Memory B cell (primary cell): Measurements from ENCODE around the gene FNDC3A.
"Not testable (repeated sequence)": the region's sequence is repeated elsewhere in the genome, so short reads cannot be mapped to it uniquely, and the experiment has no call there.

Experiments used
- ATAC-seq: fragments of 150-1000 bp; cut with Tn5 transposase; 2 replicates; pipeline ENCODE4 v1.10.0; 2021; ENCODE audit warnings: low read depth, mild to moderate bottlenecking, moderate library complexity
- DNase-seq, 2 donors: peaks; one replicate each; pipeline ENCODE4 v3.0.0; 2022; ENCODE audit warnings: low spot score in 2 of 2
- H3K27ac Mint-ChIP-seq: one replicate; pipeline ENCODE4 v1.8.0; 2022; ENCODE audit warnings: mild to moderate bottlenecking, moderate library complexity, mixed read lengths
- H3K27me3 Mint-ChIP-seq: one replicate; pipeline ENCODE4 v1.8.0; 2022; ENCODE audit warnings: mixed read lengths
- H3K36me3 Mint-ChIP-seq: one replicate; pipeline ENCODE4 v1.8.0; 2022; ENCODE audit warnings: mild to moderate bottlenecking, mixed read lengths
- H3K4me1 Mint-ChIP-seq: one replicate; pipeline ENCODE4 v1.8.0; 2022; ENCODE audit warnings: mixed read lengths
- H3K4me3 Mint-ChIP-seq: one replicate; pipeline ENCODE4 v1.8.0; 2022; ENCODE audit warnings: mild to moderate bottlenecking, moderate library complexity, mixed read lengths
- H3K9me3 Mint-ChIP-seq: one replicate; pipeline ENCODE4 v1.8.0; 2022; ENCODE audit warnings: mixed read lengths

The FNDC3A gene

DNA sequence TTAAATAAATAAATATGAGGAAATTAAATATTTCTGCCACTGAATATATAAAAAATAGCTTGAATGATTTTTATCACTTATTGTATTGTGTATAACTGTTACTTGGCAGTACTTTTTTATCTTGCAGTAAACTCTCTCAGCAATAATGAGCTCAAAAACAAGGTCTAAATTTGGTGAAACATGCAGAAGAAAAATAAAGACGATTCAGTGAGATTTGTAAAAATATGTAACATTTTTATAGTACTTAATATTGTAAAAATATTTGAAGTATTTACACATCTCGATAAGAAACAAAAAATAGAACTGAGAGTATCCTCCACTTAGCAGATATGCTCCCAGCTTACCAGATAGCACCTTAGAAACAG, 123.8 kb downstream of the FNDC3A start:
- Mint-ChIP-seq H3K4me1 (peaks cover 3% of the 10 kb centered on the region), H3K27ac (peak overlapping the region; percentile 62), H3K4me3 (no peak overlapping the region), H3K36me3 (peaks cover 8% of the 10 kb centered on the region), H3K9me3 (no peaks in the 10 kb centered on the region), H3K27me3 (no peaks in the 10 kb centered on the region)
- no peak for DNase-seq
- ATAC-seq = no peak

DNA sequence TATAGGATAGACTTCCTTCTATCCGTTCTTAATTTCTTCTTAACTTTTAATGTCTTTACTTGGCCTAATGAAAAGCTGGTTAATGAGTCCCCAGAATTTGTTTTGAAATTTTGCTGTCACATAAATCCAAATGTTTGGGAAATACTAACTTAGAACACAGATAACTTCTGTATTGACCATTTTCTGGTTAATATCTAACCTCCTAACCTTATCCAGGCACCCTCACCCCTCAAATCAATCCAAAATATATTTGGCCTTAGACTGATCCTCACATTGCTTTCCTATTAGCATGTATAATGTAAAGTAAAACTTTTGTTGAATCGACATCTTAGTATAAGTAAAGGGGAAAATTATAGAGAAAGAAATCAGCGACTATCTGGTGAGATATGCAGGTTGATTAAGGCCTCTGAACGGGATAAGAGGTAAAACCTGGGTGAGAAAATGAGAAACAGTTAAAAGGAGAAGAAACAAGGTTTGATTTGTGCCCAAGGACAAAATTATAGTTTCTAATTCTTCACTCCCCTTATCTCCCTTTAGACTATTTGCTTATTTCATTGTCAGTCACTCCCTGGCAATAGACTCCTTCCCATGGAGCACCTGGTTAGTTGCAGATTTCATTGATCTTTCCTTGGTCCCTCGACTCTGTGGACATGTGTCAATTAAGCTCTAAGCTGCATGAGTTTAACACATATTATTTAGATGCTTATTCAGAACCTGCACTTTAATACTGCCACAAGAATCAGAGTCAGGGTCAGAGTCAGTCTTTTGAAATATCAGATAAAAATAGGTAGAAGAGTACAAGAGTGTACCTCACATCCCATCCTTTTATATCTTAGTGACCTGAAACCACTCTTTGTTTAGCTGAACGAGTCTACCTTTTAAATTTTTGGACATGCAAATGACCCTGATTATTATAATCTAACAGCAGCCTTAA, 125.2 kb downstream of the FNDC3A start:
- Mint-ChIP-seq H3K27me3 (no peaks in the 10 kb centered on the region), H3K4me3 (no peak overlapping the region), H3K36me3 (peaks cover 8% of the 10 kb centered on the region), H3K4me1 (peaks cover 3% of the 10 kb centered on the region), H3K27ac (no peak overlapping the region), H3K9me3 (no peaks in the 10 kb centered on the region)
- no peak for DNase-seq
- ATAC-seq = no peak

DNA sequence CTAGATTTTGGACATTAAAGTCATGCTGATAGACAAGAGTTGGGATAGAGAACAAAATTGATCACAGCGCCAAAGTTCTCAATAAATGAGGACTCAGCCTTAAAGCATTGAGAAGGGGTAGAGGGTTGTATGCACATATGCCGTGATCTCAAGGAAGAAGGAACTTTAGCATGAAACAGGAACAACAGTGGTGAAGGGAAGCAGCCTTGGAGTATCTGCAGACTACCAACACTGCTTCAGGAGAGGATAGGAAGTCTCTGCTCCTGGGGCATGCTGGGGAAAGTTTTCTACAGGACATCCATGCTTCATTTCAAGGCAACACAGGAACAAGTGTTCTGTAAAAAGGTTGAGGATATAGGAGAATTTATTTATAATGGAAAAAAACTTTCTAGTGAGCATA, 132.5 kb downstream of the FNDC3A start:
- H3K4me1 Mint-ChIP-seq = peaks cover 8% of the 10 kb centered on the region
- H3K9me3 Mint-ChIP-seq = no peaks in the 10 kb centered on the region
- H3K27ac Mint-ChIP-seq = no peak overlapping the region
- DNase-seq (no peak), ATAC-seq (no peak)
- peaks cover 10% of the 10 kb centered on the region for H3K36me3 Mint-ChIP-seq
- H3K4me3 Mint-ChIP-seq = no peak overlapping the region
- no peaks in the 10 kb centered on the region for H3K27me3 Mint-ChIP-seq

DNA sequence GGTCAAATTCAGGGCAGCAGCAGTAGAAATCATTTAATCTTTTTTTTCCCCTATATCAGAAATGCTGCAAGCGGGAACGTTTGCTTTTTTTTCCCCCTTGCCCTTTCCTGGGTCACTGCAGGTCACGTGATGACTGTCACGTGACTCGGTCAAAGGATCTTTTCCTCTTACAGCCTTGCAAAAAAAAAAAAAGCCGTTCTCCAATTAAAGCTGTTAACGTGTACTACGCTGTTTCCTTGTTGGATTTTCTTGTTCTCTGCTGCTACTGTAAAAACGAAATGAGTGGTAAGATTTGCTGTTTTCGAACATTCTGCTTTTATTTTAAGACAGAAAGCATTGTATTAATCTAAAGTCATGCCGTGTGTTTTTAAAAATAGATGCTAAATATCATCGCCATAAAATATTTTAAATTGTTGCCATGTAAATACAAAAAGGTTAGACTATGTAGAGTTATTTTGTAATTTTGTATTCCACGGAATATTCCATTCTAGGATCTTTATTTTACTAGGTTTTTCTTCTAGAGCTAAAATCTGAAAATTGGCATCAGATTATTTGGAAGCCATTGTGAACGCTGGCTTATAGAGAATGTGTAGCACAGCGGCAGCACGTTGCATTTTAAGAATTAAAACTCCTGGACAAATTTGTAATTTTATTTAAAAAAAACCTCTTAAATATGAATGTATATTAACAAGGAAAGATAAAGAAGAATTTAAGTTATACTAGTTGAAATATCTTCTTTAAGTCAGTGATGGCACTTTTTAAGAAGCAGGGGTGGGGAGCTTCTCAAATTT, 134.6 kb downstream of the FNDC3A start:
- Mint-ChIP-seq H3K27me3 (no peaks in the 10 kb centered on the region), H3K4me3 (peak overlapping the region; percentile 85), H3K9me3 (no peaks in the 10 kb centered on the region), H3K27ac (peak overlapping the region; percentile 80), H3K36me3 (peaks cover 8% of the 10 kb centered on the region), H3K4me1 (peaks cover 9% of the 10 kb centered on the region)
- DNase-seq (peak; percentile 34 to 50), ATAC-seq (peak; percentile 88)

DNA sequence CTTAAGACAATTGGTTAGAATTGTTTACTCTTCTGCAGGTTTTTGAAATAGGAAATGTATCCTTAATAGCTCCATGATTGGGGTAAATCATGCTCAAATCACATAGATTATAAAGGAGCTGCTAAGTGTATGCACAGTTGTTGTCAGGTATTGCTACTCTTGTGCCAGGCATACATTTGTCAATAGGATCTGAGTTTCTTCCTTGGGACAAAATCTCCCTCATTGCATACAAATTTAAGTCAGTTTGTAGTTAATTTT, 135.1 kb downstream of the FNDC3A start:
- no peak for ATAC-seq
- Mint-ChIP-seq H3K4me1 (peaks cover 10% of the 10 kb centered on the region), H3K27ac (no peak overlapping the region), H3K36me3 (peaks cover 12% of the 10 kb centered on the region), H3K27me3 (no peaks in the 10 kb centered on the region), H3K9me3 (no peaks in the 10 kb centered on the region), H3K4me3 (peak overlapping the region; percentile 60)
- no peak for DNase-seq

DNA sequence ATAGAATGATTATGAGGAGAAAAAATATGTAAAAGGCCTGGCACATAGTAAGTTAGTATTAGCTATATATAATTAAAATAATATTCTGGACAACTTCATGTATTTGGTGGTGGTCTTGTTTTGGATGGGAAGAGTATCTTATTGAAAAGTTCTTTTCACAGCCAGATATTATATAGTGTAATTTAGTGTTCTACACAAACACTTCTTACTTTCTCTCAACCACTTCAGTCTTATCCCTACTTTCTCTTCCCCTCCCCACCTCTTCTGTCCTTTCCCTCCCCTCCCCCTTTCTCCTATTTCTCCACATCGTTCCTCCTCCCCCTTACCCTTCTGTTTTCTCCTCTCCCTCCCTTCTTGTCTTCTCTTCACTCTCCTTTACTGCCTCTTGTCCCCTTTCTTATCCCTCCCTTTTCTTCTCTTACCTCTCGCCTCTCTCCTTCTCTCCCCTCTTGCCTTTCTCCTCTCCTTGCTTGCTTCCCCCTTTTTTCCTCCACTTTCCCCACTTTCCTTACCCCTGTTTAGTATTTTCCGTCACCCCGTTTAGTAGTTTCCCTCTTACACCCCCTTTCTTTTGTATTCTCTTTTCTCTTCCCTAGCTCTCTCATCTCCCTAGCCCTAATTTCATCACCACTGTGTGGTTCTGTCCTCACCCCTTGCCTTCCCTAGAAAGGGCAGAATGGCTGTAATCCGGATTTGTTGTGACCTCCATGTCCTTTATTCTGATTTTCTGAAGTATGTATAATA, 137.2 kb downstream of the FNDC3A start:
- ATAC-seq (no peak), DNase-seq (no peak)
- H3K9me3 Mint-ChIP-seq = no peaks in the 10 kb centered on the region
- peaks cover 8% of the 10 kb centered on the region for H3K4me1 Mint-ChIP-seq
- H3K27ac Mint-ChIP-seq = peak overlapping the region; percentile 48
- no peaks in the 10 kb centered on the region for H3K27me3 Mint-ChIP-seq
- H3K36me3 Mint-ChIP-seq = peaks cover 19% of the 10 kb centered on the region
- H3K4me3 Mint-ChIP-seq = no peak overlapping the region

DNA sequence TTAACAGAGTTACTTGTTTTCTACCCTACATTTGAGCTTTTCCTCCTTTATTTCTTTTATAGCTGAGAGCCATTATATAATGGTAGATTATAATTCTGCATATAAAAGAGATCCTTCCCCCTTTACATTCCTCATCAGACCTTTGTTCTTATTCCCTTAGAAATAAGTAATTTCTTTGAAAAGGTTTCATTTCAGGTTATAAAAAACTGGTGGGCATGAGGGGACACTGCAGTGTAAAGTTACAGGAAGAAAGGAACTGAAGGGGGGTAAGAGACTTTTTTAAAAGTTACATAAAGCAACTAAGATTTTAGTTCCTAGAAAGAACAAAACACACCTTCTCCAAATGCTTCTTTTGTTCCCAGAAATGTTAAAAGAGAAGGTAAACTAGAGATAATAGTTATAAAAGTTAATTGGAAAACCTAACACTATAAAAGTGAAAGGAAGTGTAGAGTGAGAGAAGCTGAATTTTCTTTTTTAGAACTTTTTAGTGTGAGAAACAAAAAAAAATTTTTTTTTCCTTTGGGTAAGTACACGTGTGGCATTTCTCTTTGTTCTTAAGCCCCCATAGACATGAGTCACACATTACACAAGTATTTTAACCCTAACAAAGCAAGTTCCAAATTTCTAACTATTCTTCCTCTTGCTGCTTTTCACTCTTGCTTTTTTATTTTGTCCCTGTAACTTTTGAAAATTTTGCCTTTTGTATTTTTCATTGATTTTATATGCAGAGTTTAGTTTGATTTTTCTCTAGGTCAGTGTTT, 138.0 kb downstream of the FNDC3A start:
- Mint-ChIP-seq H3K36me3 (peaks cover 19% of the 10 kb centered on the region), H3K27ac (no peak overlapping the region), H3K9me3 (no peaks in the 10 kb centered on the region), H3K4me1 (peaks cover 8% of the 10 kb centered on the region), H3K4me3 (no peak overlapping the region), H3K27me3 (no peaks in the 10 kb centered on the region)
- DNase-seq (no peak), ATAC-seq (no peak)

DNA sequence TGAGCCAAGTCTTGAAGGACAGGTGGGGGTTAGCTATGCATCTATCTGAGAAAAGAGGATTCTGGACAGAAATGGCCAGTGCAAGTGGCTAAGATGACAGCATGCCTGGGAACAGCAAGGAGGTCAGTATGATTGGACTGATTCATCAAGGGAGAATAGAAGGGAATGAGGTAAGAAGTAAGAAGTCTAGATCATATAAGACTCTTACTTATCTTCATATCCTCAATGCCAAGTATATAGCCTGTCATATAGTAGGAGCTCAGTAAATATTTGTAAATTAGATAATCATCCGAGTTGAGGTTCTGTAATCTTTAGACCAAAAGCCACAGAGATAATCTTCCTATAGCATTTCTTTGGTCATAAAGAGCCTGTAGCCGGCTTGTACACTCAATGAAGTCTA, 141.2 kb downstream of the FNDC3A start:
- Mint-ChIP-seq H3K4me3 (no peak overlapping the region), H3K4me1 (peaks cover 10% of the 10 kb centered on the region), H3K36me3 (peaks cover 36% of the 10 kb centered on the region), H3K27me3 (no peaks in the 10 kb centered on the region), H3K9me3 (peaks cover 1% of the 10 kb centered on the region), H3K27ac (no peak overlapping the region)
- no peak for ATAC-seq
- DNase-seq = no peak

DNA sequence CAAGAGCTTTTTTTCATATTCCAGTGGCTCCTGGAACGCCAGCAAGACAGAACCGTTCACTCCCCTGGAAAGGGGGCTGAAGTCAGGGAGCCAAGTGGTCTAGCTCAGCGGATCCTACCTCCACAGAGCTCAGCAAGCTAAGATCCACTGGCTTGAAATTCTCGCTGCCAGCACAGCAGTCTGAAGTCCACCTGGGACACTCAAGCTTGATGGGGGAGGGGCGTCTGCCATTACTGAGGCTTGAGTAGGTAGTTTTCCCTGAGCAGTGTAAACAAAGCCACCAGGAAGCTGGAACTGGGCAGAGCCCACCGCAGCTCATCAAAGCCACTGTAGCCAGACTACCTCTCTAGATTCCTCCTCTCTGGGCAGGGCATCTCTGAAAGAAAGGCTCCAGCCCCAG, 142.7 kb downstream of the FNDC3A start:
- not testable (repeated sequence) for H3K9me3 Mint-ChIP-seq, H3K27ac Mint-ChIP-seq, ATAC-seq, H3K27me3 Mint-ChIP-seq, DNase-seq, H3K4me3 Mint-ChIP-seq, H3K4me1 Mint-ChIP-seq
- H3K36me3 Mint-ChIP-seq = peaks cover 34% of the 10 kb centered on the region

DNA sequence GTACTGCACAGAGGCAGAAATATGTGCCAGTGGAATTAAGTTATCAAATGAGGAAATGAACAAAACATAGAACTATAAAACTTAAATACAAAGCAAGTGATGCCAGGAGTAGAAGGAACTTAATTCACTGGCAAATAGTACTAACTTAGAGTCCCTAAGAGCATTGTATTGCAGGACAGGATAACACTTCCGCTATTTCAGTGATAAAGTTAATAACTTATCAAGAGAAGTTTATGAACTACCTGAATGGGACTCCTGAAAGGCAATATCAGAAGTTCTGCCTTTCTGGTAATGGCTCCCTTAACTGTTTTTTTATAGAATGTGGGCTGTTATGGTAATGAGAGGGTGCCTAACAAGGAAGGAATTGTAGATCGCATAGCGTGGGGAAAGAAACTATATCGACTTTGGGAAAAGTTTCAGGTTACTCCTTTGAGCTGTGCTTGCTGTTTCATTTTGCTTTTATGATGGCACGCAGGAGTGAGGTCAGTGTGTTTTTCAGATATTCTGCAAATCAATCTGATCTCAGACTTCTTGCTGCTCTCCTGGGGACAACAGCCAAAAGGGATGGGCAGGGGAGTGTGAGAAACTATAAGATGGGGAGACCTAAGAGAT, 149.1 kb downstream of the FNDC3A start:
- no peak for ATAC-seq
- H3K27me3 Mint-ChIP-seq = no peaks in the 10 kb centered on the region
- peaks cover 9% of the 10 kb centered on the region for H3K4me1 Mint-ChIP-seq
- peaks cover 7% of the 10 kb centered on the region for H3K36me3 Mint-ChIP-seq
- no peak overlapping the region for H3K4me3 Mint-ChIP-seq
- no peak for DNase-seq
- H3K9me3 Mint-ChIP-seq = peaks cover 1% of the 10 kb centered on the region
- H3K27ac Mint-ChIP-seq = peak overlapping the region; percentile 12

DNA sequence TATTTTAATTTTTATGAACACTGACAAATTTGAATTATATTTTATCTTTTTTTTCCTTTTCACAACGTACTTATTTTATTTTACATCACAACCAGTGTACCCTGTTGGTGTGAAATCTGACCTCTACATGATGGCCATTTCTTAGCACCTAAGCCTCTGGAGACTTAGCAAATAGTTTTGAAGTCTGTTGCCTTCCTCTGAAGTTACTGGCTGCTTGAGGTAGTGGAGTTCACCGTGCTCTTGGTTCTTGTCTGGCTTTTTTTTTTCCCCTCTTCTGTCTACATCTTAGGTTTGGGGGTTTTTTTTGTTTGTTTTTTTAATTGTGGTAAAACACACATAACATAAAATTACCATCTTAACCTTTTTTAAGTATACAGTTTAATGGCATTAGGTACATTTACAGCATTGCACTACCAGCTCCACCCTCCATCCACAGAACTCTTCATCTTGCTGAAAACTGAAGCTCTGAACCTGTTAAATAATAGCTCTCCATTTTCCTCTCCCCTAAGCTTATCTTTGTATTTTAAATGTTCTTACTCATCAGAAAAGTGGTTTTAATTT, 150.3 kb downstream of the FNDC3A start:
- Mint-ChIP-seq H3K9me3 (peaks cover 1% of the 10 kb centered on the region), H3K27me3 (no peaks in the 10 kb centered on the region), H3K27ac (no peak overlapping the region), H3K4me3 (no peak overlapping the region), H3K4me1 (peaks cover 9% of the 10 kb centered on the region), H3K36me3 (peaks cover 5% of the 10 kb centered on the region)
- ATAC-seq (no peak), DNase-seq (no peak)

DNA sequence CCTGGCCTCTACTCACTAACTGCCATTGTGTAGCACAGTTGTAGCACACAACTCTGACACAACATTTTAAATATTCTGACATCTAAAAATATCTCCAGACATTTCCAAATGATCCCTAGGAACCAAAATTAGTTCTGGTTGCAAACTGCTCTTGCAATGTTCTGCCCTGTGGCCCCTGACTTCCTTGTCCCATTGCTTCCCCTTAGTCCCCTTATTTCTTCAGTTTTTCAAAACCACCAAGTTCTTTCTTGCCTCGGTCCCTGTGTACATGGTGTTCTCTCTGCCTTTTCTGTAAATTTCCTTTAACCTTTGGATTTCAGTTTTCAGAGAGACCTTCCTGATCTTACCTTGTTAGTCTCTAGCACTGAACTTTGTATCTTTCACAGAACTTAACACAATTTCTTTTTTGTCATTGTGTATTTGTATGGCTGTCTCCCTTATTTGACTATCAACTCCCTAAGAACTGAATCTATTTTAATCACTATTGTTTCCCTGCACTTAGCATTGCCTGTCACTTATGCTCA, 156.8 kb downstream of the FNDC3A start:
- Mint-ChIP-seq H3K4me1 (peaks cover 3% of the 10 kb centered on the region), H3K27ac (peak overlapping the region; percentile 4), H3K27me3 (no peaks in the 10 kb centered on the region), H3K9me3 (no peaks in the 10 kb centered on the region), H3K36me3 (peaks cover 32% of the 10 kb centered on the region), H3K4me3 (no peak overlapping the region)
- ATAC-seq = no peak
- DNase-seq = no peak

DNA sequence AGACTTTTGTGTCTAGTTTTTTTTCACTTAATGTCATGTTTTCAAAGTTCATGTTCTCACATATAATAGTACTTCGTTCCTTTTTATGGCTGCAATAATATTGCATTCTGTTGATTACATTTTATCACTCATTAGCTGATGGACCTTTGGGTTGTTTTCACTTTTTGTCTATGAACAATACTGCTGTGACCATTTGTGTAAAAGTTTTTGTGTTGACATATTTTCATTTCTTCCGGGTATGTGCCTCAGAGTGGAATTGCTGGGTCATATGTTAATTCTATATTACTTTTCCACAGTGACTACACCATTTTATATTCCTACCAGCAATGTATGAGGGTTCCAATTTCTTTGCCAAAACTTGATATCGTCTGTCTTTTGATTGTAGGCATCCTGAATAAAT, 158.6 kb downstream of the FNDC3A start:
- Mint-ChIP-seq H3K27ac (no peak overlapping the region), H3K9me3 (no peaks in the 10 kb centered on the region), H3K4me1 (peaks cover 5% of the 10 kb centered on the region), H3K36me3 (peaks cover 37% of the 10 kb centered on the region), H3K27me3 (no peaks in the 10 kb centered on the region), H3K4me3 (no peak overlapping the region)
- no peak for DNase-seq
- ATAC-seq = no peak
